NAMALWA (cell line): ENCODE measurements around the gene CES2.
"Not testable (repeated sequence)": the region's sequence is repeated elsewhere in the genome, so short reads cannot be mapped to it uniquely, and the experiment has no call there.

Source experiments
- DNase-seq: peaks from one replicate; pipeline ENCODE4 v3.0.0-alpha.2; 2015; ENCODE audit warnings: low spot score

The CES2 gene

GRCh38 chr16:66934839-66935313 lies 440 bp upstream of the CES2 start:
- not testable (repeated sequence) for DNase-seq

GRCh38 chr16:66936462-66936861 lies 1.1 kb downstream of the CES2 start:
- DNase-seq = no peak

- DNase-seq = no peak
Measured at GRCh38 chr16:66936889-66937554, 1.7 kb downstream of the CES2 start.

- DNase-seq = no peak
Measured at GRCh38 chr16:66937725-66938337, 2.5 kb downstream of the CES2 start.

GRCh38 chr16:66939366-66939765 lies 4.0 kb downstream of the CES2 start:
- DNase-seq = no peak

- DNase-seq = no peak
Measured at GRCh38 chr16:66940236-66940635, 4.9 kb downstream of the CES2 start.

- no peak for DNase-seq
Measured at GRCh38 chr16:66942981-66943380, 7.7 kb downstream of the CES2 start.

- DNase-seq = no peak
Measured at GRCh38 chr16:66943426-66944053, 8.2 kb downstream of the CES2 start.

GRCh38 chr16:66944054-66944441 lies 8.7 kb downstream of the CES2 start:
- no peak for DNase-seq

GRCh38 chr16:66944971-66945370 lies 9.7 kb downstream of the CES2 start:
- not testable (repeated sequence) for DNase-seq

- no peak for DNase-seq
Measured at GRCh38 chr16:66945939-66946338, 10.6 kb downstream of the CES2 start.

GRCh38 chr16:66946541-66946940 lies 11.2 kb downstream of the CES2 start:
- DNase-seq = no peak

GRCh38 chr16:66946974-66947301 lies 11.6 kb downstream of the CES2 start:
- DNase-seq = no peak

- DNase-seq = peak; percentile 94
Measured at GRCh38 chr16:66947302-66948065, 12.2 kb downstream of the CES2 start.

GRCh38 chr16:66948134-66948836 lies 13.0 kb downstream of the CES2 start:
- no peak for DNase-seq

- no peak for DNase-seq
Measured at GRCh38 chr16:66948837-66949225, 13.5 kb downstream of the CES2 start.

GRCh38 chr16:66949472-66949871 lies 14.2 kb downstream of the CES2 start:
- DNase-seq = no peak

GRCh38 chr16:66950437-66950836 lies 15.1 kb downstream of the CES2 start:
- no peak for DNase-seq

- DNase-seq = no peak
Measured at GRCh38 chr16:66950971-66951790, 15.9 kb downstream of the CES2 start.

- no peak for DNase-seq
Measured at GRCh38 chr16:66952430-66953110, 17.3 kb downstream of the CES2 start.
